T-helper 9 cell (primary cell): ENCODE results near the gene DTD2.
"Not testable (repeated sequence)": the region's sequence is repeated elsewhere in the genome, so short reads cannot be mapped to it uniquely, and the experiment has no call there.

Experiments
- DNase-seq: peaks from one replicate; pipeline ENCODE4 v3.0.0-alpha.2; 2020

Gene DTD2

DNA sequence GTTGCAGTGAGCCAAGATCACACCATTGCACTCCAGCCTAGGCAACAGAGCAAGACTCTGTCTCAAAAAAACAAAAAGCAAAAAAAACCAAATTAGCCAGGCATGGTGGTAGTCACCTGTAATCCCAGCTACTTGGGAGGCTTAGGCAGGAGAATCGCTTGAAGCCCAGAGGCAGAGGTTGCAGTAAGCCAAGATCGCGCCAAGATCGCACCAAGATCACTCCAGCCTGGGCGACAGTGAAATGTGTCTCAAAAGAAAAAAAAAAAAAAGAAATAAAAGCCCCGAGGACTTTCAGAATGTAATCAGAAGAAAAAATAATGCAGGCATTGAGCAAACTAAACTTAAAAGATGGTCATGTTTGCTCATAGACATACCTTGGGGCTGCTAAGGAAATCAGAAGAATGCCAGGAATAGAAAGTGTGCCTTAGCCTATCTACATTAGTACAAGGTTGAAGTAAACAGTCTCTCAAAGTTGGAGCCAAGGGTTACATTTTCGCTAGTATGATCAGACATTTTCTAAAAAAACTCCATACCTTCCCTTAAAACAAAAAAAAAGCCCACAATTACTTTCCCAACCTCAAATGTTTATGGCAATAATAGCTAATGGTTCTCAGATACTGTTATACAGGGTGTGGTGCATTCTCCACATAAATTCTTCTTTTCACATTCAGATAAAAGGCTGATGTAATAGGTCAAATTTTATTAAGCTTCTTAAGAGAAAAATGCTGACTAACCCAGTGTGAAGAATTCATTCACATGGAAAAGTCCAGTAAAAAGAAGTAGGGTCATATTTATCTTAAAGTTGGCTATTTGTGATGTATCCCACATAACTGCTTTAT, 15.8 kb downstream of the DTD2 start:
- DNase-seq, result no peak

DNA sequence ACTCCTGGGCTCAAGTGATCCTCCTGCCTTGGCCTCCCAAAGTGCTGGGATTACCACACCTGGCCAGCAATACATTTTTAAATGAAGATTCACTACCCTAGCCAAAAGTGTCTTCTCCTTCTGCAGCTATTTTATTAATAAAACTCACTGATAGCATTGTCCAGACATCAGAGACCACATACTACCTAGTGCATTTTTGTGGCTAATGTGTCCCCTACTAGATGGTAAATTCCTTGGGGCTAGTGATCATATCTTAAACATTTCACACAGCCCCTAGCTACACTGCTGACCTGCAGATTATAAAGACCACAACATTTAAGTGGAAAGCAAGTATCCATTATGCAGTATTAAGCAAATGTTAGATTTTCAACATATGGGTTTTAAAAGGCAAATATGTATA, 17.0 kb downstream of the DTD2 start:
- DNase-seq, result no peak

DNA sequence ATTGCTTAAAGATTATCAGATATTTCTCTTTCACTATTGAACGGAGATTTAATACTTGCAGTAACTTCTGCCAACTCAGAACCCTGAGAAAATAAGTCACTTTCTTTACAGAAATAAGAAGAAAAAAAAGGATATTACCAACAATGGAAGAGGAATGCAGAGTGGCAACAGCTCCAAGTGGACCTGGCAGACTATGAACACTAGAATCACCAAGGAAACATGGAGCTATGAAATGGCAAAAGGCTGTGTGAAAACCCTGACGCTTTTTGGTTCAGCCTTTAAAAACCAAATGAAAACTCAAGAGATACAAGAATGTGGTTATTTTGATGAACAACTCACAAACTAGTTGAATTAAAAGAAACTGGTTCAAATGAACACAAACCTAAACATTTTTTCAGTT, 17.7 kb downstream of the DTD2 start:
- DNase-seq, result no peak

DNA sequence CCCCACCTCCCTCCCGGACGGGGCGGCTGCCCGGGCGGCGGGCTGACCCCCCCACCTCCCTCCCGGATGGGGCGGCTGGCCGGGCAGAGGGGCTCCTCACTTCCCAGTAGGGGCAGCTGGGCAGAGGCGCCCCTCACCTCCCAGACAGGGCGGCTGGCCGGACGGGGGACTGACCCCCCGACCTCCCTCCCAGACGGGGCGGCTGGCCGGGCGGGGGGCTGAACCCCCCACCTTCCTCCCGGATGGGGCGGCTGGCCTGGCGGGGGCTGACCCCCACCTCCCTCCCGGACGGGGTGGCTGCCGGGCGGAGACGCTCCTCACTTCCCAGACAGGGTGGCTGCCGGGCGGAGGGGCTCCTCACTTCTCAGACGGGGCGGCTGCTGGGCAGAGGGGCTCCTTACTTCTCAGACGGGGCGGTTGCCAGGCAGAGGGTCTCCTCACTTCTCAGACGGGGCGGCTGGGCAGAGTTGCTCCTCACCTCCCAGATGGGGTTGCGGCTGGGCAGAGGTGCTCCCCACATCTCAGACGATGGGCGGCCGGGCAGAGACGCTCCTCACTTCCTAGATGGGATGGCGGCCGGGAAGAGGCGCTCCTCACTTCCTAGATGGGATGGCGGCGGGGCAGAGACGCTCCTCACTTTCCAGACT, 20.1 kb downstream of the DTD2 start:
- not testable (repeated sequence) for DNase-seq

DNA sequence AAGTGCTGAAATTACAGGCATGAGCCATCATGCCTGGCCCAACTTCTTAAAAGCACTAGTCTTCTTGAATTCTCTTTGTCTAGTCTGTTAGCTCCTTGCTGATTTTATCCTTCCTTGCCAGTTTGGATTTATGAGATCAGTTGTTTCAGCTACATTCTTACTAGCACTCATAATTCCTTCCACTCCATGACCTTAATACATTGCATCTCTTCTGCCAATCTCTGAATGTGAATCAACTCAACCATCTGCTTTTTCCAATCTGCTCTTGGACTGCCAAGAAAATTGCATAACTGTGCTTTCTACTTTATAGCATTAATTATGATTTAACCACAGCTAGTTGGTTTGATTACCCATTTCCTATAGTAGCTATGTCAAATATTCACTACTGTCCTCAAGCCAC, 22.0 kb downstream of the DTD2 start:
- DNase-seq, result no peak

DNA sequence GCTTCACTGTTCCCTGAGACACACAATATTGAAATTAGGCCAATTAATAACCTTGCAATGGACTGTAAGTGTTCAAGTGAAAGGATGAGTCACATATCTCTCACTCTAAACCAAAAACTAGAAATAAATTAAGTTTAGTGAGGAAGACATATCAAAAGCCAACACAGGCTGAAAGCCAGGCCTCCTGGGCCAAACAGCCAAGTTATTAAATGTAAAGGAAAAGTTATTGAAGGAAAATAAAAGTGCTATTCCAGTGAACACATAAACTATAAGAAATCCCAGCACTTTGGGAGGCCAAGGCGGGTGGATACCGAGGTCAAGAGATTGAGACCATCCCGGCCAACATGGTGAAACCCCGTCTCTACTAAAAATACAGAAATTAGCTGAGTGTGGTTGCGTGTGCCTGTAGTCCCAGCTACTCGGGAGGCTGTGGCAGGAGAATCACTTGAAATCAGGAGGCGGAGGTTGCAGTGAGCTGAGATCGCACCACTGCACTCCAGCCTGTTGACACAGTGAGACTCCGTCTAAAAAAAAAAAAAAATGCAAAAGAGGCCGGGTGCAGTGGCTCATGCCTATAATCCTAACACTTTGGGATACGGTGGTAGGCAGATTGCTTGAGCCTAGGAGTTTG, 26.6 kb downstream of the DTD2 start:
- DNase-seq, result no peak

DNA sequence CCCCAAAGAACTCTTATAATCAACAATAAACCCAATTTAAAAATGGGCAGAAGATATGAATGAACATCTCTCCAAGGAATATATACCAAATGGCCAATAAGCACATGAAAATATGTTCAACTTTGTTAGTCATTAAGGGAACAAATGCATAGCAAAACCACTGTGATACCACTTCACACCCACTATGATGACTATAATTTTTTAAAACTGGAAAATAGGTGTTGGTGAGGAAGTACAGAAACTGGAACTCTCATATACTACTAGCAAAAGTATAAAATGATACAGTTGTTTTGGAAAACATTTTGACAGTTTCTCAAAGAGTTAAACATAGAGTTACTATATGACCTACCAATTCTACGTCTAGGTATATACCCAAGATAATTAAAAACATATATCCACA, 27.5 kb downstream of the DTD2 start:
- no peak for DNase-seq

DNA sequence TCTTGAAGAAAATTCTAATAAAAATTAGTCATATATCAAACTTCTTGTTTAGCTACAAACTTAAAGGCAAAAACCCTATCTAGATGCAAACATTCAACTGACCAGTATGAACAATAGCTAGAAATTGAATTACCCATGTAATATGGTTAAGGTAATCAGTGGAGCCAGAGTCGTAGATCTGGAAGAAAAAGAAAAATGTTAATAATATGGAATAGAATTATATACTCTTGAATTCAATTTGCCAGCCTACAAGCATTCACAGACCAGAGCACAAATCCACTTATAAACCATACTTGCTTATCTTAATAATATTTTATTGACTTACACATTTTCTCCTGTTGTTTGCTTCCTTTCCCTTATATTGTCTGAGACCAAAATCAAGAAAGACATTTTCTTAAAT, 29.3 kb downstream of the DTD2 start:
- no peak for DNase-seq

DNA sequence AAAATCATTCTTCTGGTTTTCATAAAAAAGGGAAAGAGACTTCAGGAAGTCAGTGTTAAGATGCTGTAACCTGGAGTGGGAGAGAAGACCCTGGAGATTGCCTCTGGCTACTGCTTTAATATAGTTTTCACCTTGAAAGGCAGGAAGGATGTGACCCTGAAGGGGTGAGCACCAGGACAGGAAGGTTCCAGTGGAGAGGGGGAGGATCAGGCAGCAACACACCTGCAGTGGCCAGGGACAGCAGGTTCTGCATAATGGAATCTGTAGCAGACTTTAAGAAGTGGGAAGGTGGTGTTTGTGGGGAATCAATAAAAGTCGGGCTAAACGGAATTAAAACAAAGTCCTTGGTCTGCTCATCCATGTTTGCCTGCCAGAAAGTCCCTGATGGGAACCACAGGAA, 30.6 kb downstream of the DTD2 start:
- DNase-seq, result no peak

DNA sequence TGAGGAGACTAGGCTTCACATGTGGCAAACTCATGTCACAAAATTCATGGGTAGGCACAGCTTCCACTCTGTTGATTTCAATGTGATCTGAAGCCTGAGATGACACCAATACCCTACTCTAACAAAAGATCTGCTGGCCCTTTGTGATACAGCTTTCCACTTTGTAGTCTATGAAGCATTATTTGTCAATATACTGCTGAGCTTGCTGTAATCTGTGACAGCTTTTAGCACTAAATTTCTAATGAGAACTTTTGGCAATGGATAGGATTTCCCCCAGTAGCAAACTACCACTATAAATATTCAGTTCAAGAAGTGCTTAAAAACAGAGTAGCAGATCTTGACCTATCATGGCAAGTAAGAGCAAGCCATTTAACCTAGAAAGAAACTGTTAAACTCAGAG, 31.4 kb downstream of the DTD2 start:
- no peak for DNase-seq

DNA sequence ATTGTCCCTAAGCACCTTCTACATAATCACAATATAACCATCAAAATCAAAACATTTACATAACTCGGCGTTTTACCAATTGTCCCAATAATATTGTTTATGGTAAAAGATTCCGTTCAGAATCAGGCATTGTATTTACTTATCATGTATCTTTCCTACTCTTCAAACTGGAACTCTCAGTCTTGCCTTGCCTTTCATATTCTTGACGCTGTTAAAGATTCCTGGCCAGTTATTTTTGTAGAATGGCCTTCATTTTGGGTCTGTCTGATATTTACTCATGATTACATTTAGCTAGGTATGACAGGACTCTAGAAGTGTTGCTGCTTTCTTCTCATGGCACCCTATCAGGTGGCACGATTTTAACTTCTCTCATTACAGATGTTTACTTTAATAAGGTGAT, 36.1 kb downstream of the DTD2 start:
- no peak for DNase-seq

DNA sequence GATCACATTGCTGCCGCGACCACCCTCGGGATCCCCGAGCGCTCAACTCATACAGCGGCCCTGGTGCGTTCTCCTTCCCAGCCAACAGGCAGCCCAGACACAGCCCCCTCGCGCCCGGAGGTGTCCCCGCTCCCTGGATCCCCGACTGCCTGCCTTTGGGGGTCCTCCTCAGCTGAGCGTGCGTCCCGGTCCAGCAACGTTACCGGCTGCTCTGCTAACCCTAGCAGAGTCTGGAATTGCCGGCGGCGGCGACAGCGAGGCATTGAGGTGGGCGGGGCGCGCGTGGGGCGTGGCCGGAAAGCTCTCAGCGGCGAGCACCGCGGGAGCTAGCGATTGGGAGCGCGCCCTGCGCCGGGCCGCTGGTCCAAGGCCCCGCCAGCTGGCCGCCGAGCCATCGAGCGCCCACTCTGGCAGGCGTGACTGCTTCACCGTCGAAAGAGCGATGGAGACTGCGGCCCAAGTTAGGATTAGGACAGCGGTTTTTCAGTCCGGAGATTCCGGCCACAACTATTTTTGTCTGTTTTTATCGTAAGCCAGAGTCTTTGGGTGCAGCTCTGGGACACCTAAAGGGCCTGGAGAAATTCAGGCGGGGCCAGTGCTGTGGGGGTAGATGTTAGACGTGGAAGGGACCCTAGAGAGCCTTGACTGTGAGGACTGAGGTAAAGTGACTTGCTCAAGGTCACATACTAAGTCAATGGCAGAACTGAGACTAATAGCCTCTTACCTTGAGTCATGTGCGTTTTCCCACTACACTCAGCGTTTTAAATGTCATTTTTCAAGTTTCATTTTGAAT, 36.8 kb downstream of the DTD2 start, which contains the start of gene HEATR5A:
Gene HEATR5A, minus strand, starts transcription at position 232 of the 793 bp plus-strand sequence. CDS start 17,575 bp downstream, outside the sequence.
- DNase-seq, result peak; percentile 91

DNA sequence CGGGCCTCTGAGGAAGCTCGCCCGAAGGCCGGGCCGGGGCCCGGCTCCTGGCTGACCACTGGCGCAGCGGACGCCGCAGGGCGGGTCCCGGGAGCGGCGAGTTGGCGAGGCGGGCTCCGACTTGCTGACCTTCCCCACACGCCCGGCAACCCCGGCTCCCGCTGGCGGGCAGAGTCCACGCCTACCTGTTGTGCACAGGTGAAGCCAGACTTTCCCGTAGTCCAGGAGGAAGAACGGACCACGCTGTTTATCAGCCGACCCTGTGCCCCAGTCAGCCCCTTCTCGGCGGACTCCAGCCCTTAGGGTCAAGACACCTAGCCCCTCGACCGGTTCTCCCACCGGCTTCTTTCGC, 37.4 kb downstream of the DTD2 start:
- DNase-seq, result peak; percentile 13

DNA sequence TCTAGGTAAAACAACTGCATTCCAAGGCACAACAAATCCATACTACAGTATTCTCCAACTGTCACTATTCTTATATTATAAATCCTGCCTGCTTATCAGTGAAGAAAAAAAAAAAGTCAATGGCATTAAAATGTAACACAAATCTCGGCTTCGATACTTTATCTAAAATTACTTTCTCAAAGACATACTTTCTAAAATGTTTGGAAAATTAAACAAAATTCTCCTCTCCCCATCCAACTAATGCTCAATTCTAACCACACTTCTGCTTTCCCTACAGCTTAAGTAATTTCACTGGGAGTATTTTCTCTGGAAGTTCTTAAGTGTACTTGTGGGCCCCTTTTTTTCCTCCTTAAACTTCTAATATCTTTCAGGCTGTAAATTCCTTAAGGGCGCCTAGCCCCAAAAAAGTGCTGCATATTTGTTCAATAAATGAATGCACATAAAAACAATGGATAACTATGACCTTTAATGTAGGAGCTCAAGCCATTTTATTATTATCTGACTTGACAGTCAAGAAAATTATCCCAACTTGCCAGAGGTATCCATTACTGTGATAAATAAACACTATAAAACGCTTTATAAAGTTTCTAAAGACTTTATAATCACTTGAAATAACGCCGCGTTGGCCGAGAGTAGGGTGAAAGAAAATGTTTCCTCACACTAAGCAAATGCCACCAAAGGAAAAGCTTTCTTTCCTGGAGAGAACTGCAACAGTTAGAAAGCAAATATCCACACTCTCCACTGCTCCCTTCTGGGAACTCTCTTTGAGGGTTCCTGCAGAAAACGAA, 37.9 kb downstream of the DTD2 start:
- DNase-seq, result no peak

DNA sequence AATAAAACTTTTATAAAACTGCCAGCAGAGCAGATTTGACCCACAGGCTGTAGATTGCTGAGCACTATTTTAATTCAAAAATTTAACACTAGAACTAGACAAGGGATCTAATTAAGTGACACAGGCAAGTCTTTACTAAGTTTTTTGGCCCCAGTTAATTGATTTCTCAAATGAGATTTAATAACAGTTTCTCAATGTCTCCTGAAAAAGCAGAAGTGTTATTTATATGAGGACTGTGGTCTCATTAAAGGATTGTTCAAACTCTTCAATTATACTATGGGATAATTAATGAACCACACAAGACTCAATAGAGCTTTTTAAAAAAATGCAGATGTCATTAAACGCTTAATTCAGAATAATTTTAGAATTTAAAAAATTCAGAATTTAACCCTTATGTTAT, 38.9 kb downstream of the DTD2 start:
- DNase-seq, result no peak

DNA sequence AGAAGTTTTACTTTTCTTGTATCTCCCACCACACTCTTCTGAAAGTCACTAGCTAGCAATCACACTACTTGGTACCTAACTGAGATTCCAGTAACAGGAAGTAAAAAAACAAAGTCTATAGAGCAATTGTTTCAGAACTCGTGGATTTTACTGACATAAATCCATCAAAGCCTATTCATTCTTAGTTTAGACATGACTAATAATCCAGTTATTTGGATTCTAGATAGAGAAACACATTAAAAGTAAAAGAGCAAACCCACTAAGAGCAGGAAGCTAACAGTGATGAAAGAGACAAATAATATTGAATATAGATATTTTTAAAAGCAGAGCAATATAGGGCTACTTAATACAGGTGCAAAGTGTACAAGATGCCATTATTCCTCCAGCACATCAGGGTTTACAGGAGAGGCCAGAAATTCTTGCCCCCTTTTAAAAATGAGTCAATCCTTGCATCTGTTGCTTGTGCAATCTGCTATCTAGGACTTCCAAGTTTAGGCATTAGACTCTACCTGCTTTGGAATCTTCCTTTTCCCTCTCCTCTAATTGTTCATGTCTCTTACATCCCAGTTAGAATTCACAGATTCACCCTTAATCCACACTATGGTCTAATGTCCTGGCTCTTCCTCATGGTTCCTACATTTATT, 43.0 kb downstream of the DTD2 start:
- no peak for DNase-seq

DNA sequence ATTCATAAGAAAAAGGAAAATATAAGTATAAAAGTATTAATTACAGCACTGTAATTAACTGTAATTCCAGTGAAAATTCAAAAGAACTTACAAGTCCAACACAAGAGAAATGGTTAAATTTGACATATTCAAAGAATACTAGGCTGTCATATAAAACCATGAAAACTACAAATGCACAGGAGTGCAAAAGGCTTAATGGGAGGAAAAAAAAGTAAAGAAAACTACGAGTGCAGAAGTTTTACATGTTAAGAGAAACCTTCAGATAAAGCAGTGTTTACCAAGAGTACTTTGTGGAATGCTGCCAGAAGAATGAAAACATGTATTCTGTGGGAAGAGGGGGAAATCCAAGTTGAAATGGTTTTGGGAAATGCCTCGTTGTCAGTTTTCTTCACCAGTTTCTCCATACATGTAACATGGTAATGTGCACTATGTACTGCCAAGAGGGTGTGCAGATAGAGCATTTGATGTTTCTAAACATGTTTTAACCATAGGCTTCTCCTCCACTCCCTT, 46.0 kb downstream of the DTD2 start:
- no peak for DNase-seq

DNA sequence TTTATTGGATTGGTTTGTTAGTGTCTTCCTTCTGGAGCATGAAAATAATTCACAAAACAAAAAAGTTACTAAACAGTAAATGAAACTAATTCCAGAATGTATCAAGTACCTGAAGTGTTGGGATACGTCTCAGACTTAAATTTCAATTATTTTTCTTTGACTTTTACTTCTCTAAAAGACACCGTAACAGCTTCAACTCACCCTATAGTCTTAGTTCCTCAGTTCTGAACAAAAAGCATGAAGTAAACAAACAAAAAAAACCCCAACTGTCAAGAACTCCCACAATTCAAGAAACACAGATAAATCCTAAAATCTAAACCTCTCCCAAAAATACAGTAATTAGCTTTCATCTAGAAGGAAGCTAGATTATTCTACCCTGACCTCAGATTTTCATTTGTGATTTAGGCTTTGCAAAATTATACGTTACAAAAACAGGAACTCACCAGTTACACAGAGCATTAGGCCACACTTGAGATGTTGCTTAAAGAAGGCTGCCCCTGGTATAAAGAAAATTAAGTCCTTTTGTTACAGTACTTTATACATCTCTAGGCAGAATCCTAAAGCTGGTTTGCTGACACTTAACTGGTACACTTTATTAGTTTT, 47.2 kb downstream of the DTD2 start:
- no peak for DNase-seq

DNA sequence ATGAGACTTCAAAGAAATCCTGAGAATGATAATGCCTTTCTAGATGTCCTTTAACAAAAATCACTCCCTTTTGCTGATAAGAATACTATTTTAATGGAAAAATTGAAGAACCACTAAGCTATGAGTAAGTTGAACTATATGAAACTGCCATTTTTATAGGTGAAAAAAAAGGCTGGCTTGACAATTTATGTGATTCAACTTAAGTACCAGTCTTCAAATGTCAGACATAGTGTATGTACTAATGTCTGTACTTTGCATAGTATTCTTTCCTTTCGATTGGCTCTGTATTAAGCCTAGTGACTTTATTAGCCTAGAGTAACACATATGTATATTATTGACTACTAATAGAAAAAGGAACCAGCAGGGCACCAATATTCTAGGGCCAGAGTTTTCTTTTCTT, 48.9 kb downstream of the DTD2 start:
- no peak for DNase-seq

DNA sequence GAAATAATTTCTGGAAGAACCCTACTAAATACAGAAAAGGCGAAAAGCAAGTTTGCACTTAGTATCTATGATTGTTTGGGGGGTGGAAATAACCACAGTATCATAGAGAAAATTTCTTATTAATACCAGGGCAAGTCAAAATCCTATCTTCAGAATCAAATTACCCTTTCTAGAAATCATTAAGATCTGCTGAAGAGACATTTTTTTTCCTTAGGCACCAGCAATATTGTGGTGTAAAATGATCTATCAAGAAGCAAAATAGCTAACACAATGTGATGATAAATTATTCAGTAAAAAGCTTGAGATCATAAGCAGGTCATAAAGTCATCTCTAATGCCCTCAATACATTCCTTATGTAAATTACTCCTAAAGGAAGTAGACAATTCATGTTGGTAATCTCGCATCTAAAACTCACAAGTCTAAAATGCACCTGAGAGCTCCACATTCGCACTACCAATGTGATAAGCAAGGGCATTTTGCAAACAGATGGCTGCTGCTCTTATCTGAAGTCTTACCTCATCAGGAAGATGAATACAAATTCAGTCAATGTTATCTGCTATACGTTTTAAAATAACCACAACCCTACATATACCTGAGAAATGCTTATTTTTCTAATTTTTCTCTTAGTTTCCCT, 51.6 kb downstream of the DTD2 start:
- no peak for DNase-seq

DNA sequence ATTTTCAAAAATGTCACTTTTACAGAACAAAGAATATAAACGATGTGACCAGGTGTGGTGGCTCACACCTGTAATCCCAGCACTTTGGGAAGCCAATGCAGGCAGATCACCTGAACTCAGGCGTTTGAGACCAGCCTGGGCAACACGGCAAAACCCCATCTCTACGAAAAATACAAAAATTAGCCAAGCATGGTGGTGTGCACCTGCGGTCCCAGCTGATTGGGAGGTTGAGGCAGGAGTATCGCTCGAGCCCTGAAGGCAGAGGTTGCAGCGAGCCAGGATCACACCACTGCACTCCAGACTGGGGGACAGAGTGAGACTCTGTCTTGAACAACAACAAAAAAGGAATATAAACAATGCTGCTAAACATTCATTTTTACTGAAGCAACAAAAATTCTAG, 52.2 kb downstream of the DTD2 start:
- DNase-seq, result no peak
